Fibroblast of lung (primary cell): ENCODE results near the gene STPG4. TPM values are rescaled to one million over a fixed set of nuclear protein-coding genes. Genes with fewer than 3 reads are reported as not detected.

Experiments
- DNase-seq, 2 donors: peaks; one replicate each; pipeline versions ENCODE4 v3.0.0 to v3.0.0-alpha.2; 2010; ENCODE audit warnings: low read depth in 2 of 2
- H2AFZ ChIP-seq: 2 replicates; pipeline ENCODE4 v1.5.1; 2012; ENCODE audit warnings: low read length, control low read depth, inconsistent platforms
- H3K27ac ChIP-seq: 2 replicates; pipeline ENCODE4 v1.5.1; 2011; ENCODE audit warnings: low read length, control low read depth; ENCODE audit not compliant: insufficient read depth
- H3K27me3 ChIP-seq: 2 replicates; pipeline ENCODE4 v1.5.1; 2011; ENCODE audit warnings: mild to moderate bottlenecking, low read length; ENCODE audit not compliant: control insufficient read depth, insufficient read depth
- H3K36me3 ChIP-seq: 2 replicates; pipeline ENCODE4 v1.5.1; 2011; ENCODE audit warnings: low read length; ENCODE audit not compliant: control insufficient read depth, insufficient read depth
- H3K4me1 ChIP-seq: 2 replicates; pipeline ENCODE4 v1.5.1; 2011; ENCODE audit warnings: low read length; ENCODE audit not compliant: control insufficient read depth, insufficient read depth; ENCODE audit errors: extremely low read depth
- H3K4me2 ChIP-seq: 2 replicates; pipeline ENCODE4 v1.5.1; 2011; ENCODE audit warnings: low read length, control low read depth; ENCODE audit not compliant: insufficient read depth; ENCODE audit errors: extremely low read depth
- H3K4me3 ChIP-seq, 4 experiments: fragments of 200-600 bp in 1 of 4; sonication (generic) in 1 of 4; replicated peaks in 1 of 4; 2 replicates each; pipeline ENCODE4 v1.5.1; 2011 to 2016; ENCODE audit warnings: low read length in 4 of 4, low read depth in 3 of 4, mild to moderate bottlenecking in 3 of 4, control low read depth in 2 of 4, inconsistent platforms in 1 of 4, mixed read lengths in 1 of 4; ENCODE audit not compliant: insufficient read depth in 1 of 4; ENCODE audit errors: control extremely low read depth in 1 of 4
- H3K79me2 ChIP-seq: 2 replicates; pipeline ENCODE4 v1.5.1; 2012; ENCODE audit warnings: mild to moderate bottlenecking, low read length, inconsistent platforms; ENCODE audit not compliant: control insufficient read depth, insufficient read depth
- H3K9ac ChIP-seq: 2 replicates; pipeline ENCODE4 v1.5.1; 2011; ENCODE audit warnings: mild to moderate bottlenecking, low read length, control low read depth; ENCODE audit not compliant: insufficient read depth
- H3K9me3 ChIP-seq: 2 replicates; pipeline ENCODE4 v1.5.1; 2012; ENCODE audit warnings: low read depth, low read length; ENCODE audit not compliant: control insufficient read depth, insufficient read depth
- H4K20me1 ChIP-seq: 2 replicates; pipeline ENCODE4 v1.5.1; 2011; ENCODE audit warnings: low read length; ENCODE audit not compliant: control insufficient read depth, insufficient read depth; ENCODE audit errors: extremely low read depth
- EZH2 ChIP-seq: IDR thresholded peaks from 2 replicates; pipeline ENCODE4 v1.5.1; 2012; ENCODE audit warnings: low read length, control low read depth, mild to moderate bottlenecking; ENCODE audit errors: missing control alignments
- polyA plus RNA-seq, 2 donors: library from polyadenylated mRNA; depleted of rRNA in 1 of 2; stranded (reverse) in 1 of 2; unstranded in 1 of 2; fragments of >200 nt; gene quantifications; 2 replicates each; pipeline ENCODE4 v1.2.1, GENCODE V29; 2011 to 2012; ENCODE audit warnings: missing spikeins in 1 of 2
- total RNA-seq: library from RNA; depleted of rRNA; stranded (reverse); fragments of >200 nt; gene quantifications from 2 replicates; pipeline ENCODE4 v1.2.1, GENCODE V29; 2014
- TF ChIP-seq, protein P1 (sequence below), 2 donors: IDR thresholded peaks in 1 of 2; conservative IDR thresholded peaks in 1 of 2; 1 replicate in 1 of 2; 2 replicates in 1 of 2; pipeline ENCODE4 v1.5.1; 2011 to 2012; ENCODE audit warnings: low read length in 2 of 2, control low read depth in 1 of 2, inconsistent platforms in 1 of 2, low read depth in 1 of 2, mild to moderate bottlenecking in 1 of 2

Gene STPG4
- total and polyA plus RNA-seq, 2 donors (not counting 1 experiment from before 2014, with no cell fraction given), result 0.33 TPM; not detected in 1

DNA sequence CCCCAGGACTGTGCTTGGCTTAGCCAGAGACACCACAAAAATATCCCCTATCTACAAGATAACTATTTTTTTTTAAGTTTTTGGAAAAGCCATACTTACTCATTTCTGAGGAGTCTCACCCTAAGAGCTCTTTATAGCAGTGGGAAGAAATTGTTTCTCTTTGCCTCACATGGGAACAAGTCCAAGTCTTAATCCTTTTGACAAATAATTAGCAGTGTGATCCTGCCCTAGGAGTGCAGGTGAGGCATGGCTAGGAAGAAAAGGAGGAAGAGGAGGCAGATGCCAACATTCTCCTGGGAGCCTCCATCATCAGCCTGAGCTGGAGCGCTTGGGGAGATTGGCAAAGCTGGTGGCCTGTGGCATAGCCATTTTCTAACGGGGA, 115.6 kb downstream of the STPG4 start:
- H3K4me1 ChIP-seq, result peaks cover 63% of the 10 kb centered on the region
- H3K79me2 ChIP-seq, result peaks cover 4% of the 10 kb centered on the region
- H4K20me1 ChIP-seq, result no peaks in the 10 kb centered on the region
- peak overlapping the region; percentile 37 for H3K9ac ChIP-seq
- peaks cover 14% of the 10 kb centered on the region for H3K36me3 ChIP-seq
- no peak overlapping the region for H2AFZ ChIP-seq
- no peaks in the 10 kb centered on the region for H3K9me3 ChIP-seq
- no peaks in the 10 kb centered on the region for H3K27me3 ChIP-seq
- H3K4me3 ChIP-seq, result no peak overlapping the region
- no peak overlapping the region for H3K4me2 ChIP-seq
- DNase-seq, result no peak
- peak overlapping the region; percentile 91 for H3K27ac ChIP-seq
- TF ChIP-seq, protein P1, sequence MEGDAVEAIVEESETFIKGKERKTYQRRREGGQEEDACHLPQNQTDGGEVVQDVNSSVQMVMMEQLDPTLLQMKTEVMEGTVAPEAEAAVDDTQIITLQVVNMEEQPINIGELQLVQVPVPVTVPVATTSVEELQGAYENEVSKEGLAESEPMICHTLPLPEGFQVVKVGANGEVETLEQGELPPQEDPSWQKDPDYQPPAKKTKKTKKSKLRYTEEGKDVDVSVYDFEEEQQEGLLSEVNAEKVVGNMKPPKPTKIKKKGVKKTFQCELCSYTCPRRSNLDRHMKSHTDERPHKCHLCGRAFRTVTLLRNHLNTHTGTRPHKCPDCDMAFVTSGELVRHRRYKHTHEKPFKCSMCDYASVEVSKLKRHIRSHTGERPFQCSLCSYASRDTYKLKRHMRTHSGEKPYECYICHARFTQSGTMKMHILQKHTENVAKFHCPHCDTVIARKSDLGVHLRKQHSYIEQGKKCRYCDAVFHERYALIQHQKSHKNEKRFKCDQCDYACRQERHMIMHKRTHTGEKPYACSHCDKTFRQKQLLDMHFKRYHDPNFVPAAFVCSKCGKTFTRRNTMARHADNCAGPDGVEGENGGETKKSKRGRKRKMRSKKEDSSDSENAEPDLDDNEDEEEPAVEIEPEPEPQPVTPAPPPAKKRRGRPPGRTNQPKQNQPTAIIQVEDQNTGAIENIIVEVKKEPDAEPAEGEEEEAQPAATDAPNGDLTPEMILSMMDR (conservative IDR thresholded peaks at IDR 0.05 in 1 of 2, IDR thresholded peaks at IDR 0.05 in 1 of 2; ENCODE audit: low read depth in 1 of 2, low read length in 2 of 2), result no peak
- no peak for TF ChIP-seq EZH2

DNA sequence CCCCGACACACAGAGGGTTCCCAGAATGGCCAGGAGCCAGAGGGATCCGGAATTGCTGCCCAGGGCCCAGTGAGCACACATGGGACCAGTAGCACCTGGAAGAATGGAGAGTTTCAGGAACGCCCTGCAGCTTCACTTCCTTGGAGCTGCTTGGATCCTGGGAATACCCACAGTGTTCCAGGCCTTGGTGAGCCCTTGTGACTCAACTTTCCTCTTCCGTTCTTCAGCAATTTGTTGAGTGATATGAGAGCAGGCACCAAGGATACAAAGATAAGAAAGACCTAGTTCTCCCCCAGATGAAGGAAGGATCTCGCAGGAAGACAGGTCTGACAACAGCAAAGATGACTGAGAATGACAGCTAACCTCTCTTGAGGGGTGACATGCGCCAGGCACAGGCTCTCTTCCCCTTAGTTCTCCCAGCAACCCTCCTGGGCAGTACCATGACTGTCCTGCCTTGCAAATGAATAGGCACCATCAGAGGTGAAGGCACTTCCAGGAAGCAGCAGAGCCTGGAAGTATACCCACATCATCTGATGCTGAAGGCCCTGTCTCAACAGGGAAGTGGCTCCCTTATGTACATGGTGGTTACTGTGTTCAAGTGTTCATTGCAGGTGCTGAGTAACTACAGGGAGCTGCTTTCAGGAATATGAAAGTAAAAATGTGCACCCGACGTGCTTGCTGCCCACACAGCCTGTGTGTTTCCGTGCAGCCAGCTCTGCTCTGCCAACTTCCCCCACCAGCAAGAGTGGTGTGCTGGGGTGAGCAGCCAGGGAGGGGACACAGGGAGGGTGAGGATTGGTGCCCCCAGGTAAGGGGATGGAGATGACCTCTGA, 116.2 kb downstream of the STPG4 start:
- no peak for TF ChIP-seq EZH2
- TF ChIP-seq, protein P1 (conservative IDR thresholded peaks at IDR 0.05 in 1 of 2, IDR thresholded peaks at IDR 0.05 in 1 of 2; ENCODE audit: low read depth in 1 of 2, low read length in 2 of 2), result no peak
- Histone ChIP-seq H2AFZ (no peak overlapping the region), H3K27ac (peak overlapping the region; percentile 91), H3K4me3 (no peak overlapping the region), H3K4me2 (peak overlapping the region; percentile 8), H3K27me3 (no peaks in the 10 kb centered on the region), H3K79me2 (peaks cover 4% of the 10 kb centered on the region), H3K36me3 (peaks cover 14% of the 10 kb centered on the region), H4K20me1 (no peaks in the 10 kb centered on the region), H3K9ac (peak overlapping the region; percentile 14), H3K9me3 (no peaks in the 10 kb centered on the region), H3K4me1 (peaks cover 59% of the 10 kb centered on the region)
- DNase-seq, result peak in 1 of 2 donors; percentile 27

DNA sequence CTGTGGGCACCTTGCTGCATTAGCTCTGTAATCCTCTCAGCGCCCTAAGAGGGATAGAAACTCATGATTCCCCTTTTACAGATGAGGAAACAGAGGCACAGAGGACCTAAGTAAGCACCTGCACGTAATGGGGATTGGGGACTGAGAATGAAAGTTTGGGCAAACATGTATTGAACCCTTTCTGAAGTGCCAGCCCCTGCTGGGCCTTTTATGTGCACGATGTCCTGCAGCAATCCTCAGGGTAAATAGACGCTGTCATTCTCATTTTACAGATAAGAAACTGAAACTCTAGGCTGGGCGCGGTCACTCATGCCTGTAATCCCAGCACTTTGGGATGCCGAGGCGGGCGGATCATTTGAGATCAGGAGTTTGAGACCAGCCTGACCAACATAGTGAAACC, 117.4 kb downstream of the STPG4 start:
- TF ChIP-seq EZH2, result no peak
- TF ChIP-seq, protein P1 (conservative IDR thresholded peaks at IDR 0.05 in 1 of 2, IDR thresholded peaks at IDR 0.05 in 1 of 2; ENCODE audit: low read depth in 1 of 2, low read length in 2 of 2), result no peak
- H3K4me1 ChIP-seq, result peaks cover 60% of the 10 kb centered on the region
- H3K9ac ChIP-seq, result no peak overlapping the region
- no peak overlapping the region for H3K4me2 ChIP-seq
- H3K79me2 ChIP-seq, result peaks cover 4% of the 10 kb centered on the region
- no peaks in the 10 kb centered on the region for H3K27me3 ChIP-seq
- H3K36me3 ChIP-seq, result peaks cover 14% of the 10 kb centered on the region
- H3K27ac ChIP-seq, result no peak overlapping the region
- H3K9me3 ChIP-seq, result no peaks in the 10 kb centered on the region
- H4K20me1 ChIP-seq, result no peaks in the 10 kb centered on the region
- DNase-seq, result no peak
- H3K4me3 ChIP-seq, result no peak overlapping the region
- no peak overlapping the region for H2AFZ ChIP-seq

Other genes with a start within 250 kb of the STPG4 start
- gene MCFD2, start 239.5 kb downstream of the STPG4 start, total RNA-seq, result 145 and 151 TPM in 2 replicates
- gene MCFD2, start 239.5 kb downstream of the STPG4 start, polyA plus RNA-seq, result 231 and 328 TPM in 2 replicates
- 18.5 and 27.2 TPM in 2 replicates for gene TTC7A, start 214.1 kb downstream of the STPG4 start, total RNA-seq
- gene TTC7A, start 214.1 kb downstream of the STPG4 start, polyA plus RNA-seq, result 11.6 and 21.1 TPM in 2 replicates
- gene CALM2, start 21.2 kb upstream of the STPG4 start, total RNA-seq, result 595 and 948 TPM in 2 replicates
- gene CALM2, start 21.2 kb upstream of the STPG4 start, polyA plus RNA-seq, result 2,264 and 2,853 TPM in 2 replicates
- 0.50 and 1.0 TPM in 2 replicates for gene EPCAM, start 214.0 kb upstream of the STPG4 start, total RNA-seq
- 0.23 and 0.34 TPM in 2 replicates for gene EPCAM, start 214.0 kb upstream of the STPG4 start, polyA plus RNA-seq
- gene MSH2, start 247.8 kb upstream of the STPG4 start, total RNA-seq, result 18.7 and 19.7 TPM in 2 replicates
- 15.4 and 27.2 TPM in 2 replicates for gene MSH2, start 247.8 kb upstream of the STPG4 start, polyA plus RNA-seq